ENCODE data around the gene CEP350. TPM values are rescaled to one million over a fixed set of nuclear protein-coding genes. Genes with fewer than 3 reads are reported as not detected.

The CEP350 gene
- total and polyA plus RNA-seq, 2 of the 4 experiments (the other 2 are of a cell fraction): 5.0 to 36.4 TPM

- peak overlapping the region; percentile 73; the same call in 1 of the 2 replicates for H3K27ac ChIP-seq (ENCODE audit: insufficient read depth, low read length)
- ATAC-seq (ENCODE audit: low read depth) (peak; percentile 31; the same call in 1 of the 2 replicates), DNase-seq (peak; percentile 33)
- H3K23ac ChIP-seq (ENCODE audit: low read depth, low read length): peak overlapping the region; percentile 73
- no peak overlapping the region for H3K4me3 ChIP-seq (ENCODE audit: insufficient read depth, low read depth, low read length)
- WGBS, 2 experiments (ENCODE audit: extremely low coverage in 2 of 2, insufficient read length in 1 of 2): no CpG with 5 or more reads among the region's 1 CpG
- no peak overlapping the region for H3K4me2 ChIP-seq (ENCODE audit: low read depth, low read length)
- peak overlapping the region; percentile 50; the same call in 1 of the 2 replicates for H3K56ac ChIP-seq (ENCODE audit: extremely low read depth, insufficient read depth, low read length)
- peaks cover 7 to 15% of the 10 kb centered on the region in 2 experiments; a peak in 3 of 4 replicates for H3K79me1 ChIP-seq (ENCODE audit: low read depth in 1 of 2, low read length in 2 of 2)
- ChIA-PET CTCF (interaction anchor here (0.6 to 1.2 kb wide), 3 partner anchors 11 to 803 kb away, joined by 3 to 4 read pairs (median 3); no protein-coding TSS in a partner anchor), POLR2A (ENCODE audit: unreplicated experiment) (interaction anchor here (0.7 to 1.4 kb wide), 3 partner anchors 14 to 58 kb away, joined by 3 to 4 read pairs (median 3); partner anchors contain the start of gene QSOX1)
- H2BK15ac ChIP-seq (ENCODE audit: low read depth, low read length): peak overlapping the region; percentile 86; the same call in 2 of the 3 replicates
- dilution Hi-C loops (cut with HindIII; ENCODE audit: low sequenced_read_pairs, unreplicated experiment) (no loop called here), in situ Hi-C loops (cut with MboI; ENCODE audit: low sequenced_read_pairs) (no loop called here), intact Hi-C loops (cut with micrococcal nuclease) (no loop called here)
- H3K9me3 ChIP-seq (ENCODE audit: control insufficient read depth, insufficient read depth, low read length): no peaks in the 10 kb centered on the region
- H3K14ac ChIP-seq (replicated peaks; ENCODE audit: low read depth, low read length): peak overlapping the region; percentile 84; the same call in 1 of the 2 replicates
- H2AK5ac ChIP-seq (ENCODE audit: low read depth, low read length): peak overlapping the region; percentile 91
- H2AK9ac ChIP-seq (replicated peaks; ENCODE audit: low read depth, low read length, poor library complexity): peak overlapping the region; percentile 23
- BruUV-seq (replicated peaks): no TSS peak
- H2BK20ac ChIP-seq (ENCODE audit: low read depth, low read length): peak overlapping the region; percentile 73
- H3K9ac ChIP-seq (ENCODE audit: low read depth, low read length): no peak overlapping the region
- peak overlapping the region; percentile 55 for H3K18ac ChIP-seq (ENCODE audit: low read depth, low read length)
- peaks cover 21% of the 10 kb centered on the region for H3K4me1 ChIP-seq (ENCODE audit: control insufficient read depth, insufficient read depth, low read length)
- H3K36me3 ChIP-seq (ENCODE audit: control insufficient read depth, insufficient read depth, low read length): peaks cover 13% of the 10 kb centered on the region
- peaks cover 7% of the 10 kb centered on the region; the same call in 1 of the 2 replicates for H3K9me1 ChIP-seq (ENCODE audit: insufficient read depth, low read length)
- H2BK5ac ChIP-seq (ENCODE audit: low read depth, low read length, poor library complexity, severe bottlenecking): peak overlapping the region; percentile 71
- H4K20me1 ChIP-seq (ENCODE audit: insufficient read depth, low read length): peaks cover 3% of the 10 kb centered on the region; the same call in 1 of the 2 replicates
- H4K8ac ChIP-seq (ENCODE audit: low read depth in 2 of 2, low read length in 2 of 2): peak overlapping the region; percentile 46 to 71
- peak overlapping the region; percentile 45 for H2AFZ ChIP-seq (replicated peaks; ENCODE audit: low read length, poor library complexity)
- no peaks in the 10 kb centered on the region for H3K27me3 ChIP-seq (ENCODE audit: control insufficient read depth, insufficient read depth, low read length)
- no peak for TF ChIP-seq CTCF (conservative IDR thresholded peaks at IDR 0.05; ENCODE audit: low read depth, low read length)
- TF ChIP-seq CEBPB (IDR thresholded peaks at IDR 0.05; ENCODE audit: low read depth, low read length): no peak
- no peak for TF ChIP-seq NFE2L2 (IDR thresholded peaks at IDR 0.05; ENCODE audit: low read depth, low read length)
- TF ChIP-seq MXI1 (IDR thresholded peaks at IDR 0.05; ENCODE audit: borderline replicate concordance, low read depth, low read length): no peak
- no peak for TF ChIP-seq USF2 (IDR thresholded peaks at IDR 0.05; ENCODE audit: low read depth, low read length)
- no peak for TF ChIP-seq CHD1 (IDR thresholded peaks at IDR 0.05; ENCODE audit: low read depth, low read length)
- no peak for TF ChIP-seq RAD21 (IDR thresholded peaks at IDR 0.05; ENCODE audit: low read length)
- no peak for TF ChIP-seq FOS (IDR thresholded peaks at IDR 0.05; ENCODE audit: low read depth, low read length)
- no peak for TF ChIP-seq MAFK (IDR thresholded peaks at IDR 0.05; ENCODE audit: low read depth, low read length)
- TF ChIP-seq ELK1 (IDR thresholded peaks at IDR 0.05; ENCODE audit: borderline replicate concordance, low read depth, low read length): no peak
- TF ChIP-seq RCOR1 (IDR thresholded peaks at IDR 0.05; ENCODE audit: insufficient replicate concordance, low read length): no peak
- no peak for TF ChIP-seq RFX5 (IDR thresholded peaks at IDR 0.05; ENCODE audit: low read depth, low read length)
- H3K4ac ChIP-seq (ENCODE audit: low read depth, low read length): peak overlapping the region; percentile 91
- peak overlapping the region; percentile 90 for H2BK120ac ChIP-seq (ENCODE audit: low read depth, low read length)
- peak overlapping the region; percentile 83 for H4K91ac ChIP-seq (ENCODE audit: insufficient read depth, low read depth, low read length)
- H4K5ac ChIP-seq (ENCODE audit: low read depth, low read length): peak overlapping the region; percentile 14
Observed at GRCh38 chr1:180101411-180101810, 146.8 kb downstream of the CEP350 start.
